DND-41 (cell line): ENCODE measurements around the gene DNASE1L2.

Experiments
- CTCF ChIP-seq: IDR thresholded peaks from 2 replicates; pipeline ENCODE4 v1.5.1; 2012; ENCODE audit warnings: borderline replicate concordance, low read length, moderate library complexity, mild to moderate bottlenecking; ENCODE audit not compliant: poor library complexity, severe bottlenecking; ENCODE audit errors: extremely low read depth
- EZH2 ChIP-seq: IDR thresholded peaks from 3 replicates; pipeline ENCODE4 v1.6.1; 2012; ENCODE audit warnings: borderline replicate concordance, low read depth, mild to moderate bottlenecking, moderate library complexity, low read length, inconsistent platforms; ENCODE audit not compliant: severe bottlenecking

GRCh38 chr16:2226918-2227317, 9.3 kb upstream of the DNASE1L2 start:
- TF ChIP-seq CTCF = no peak
- TF ChIP-seq EZH2 = no peak
